ENCODE data around the gene SRP54.

SRP54 gene

GRCh38 chr14:35072226-35072625 lies 89.4 kb downstream of the SRP54 start:
- H3K27me3 ChIP-seq (ENCODE audit: control insufficient read depth, insufficient read depth, low read length): no peaks in the 10 kb centered on the region
- H2AFZ ChIP-seq: no peak overlapping the region
- H3K9me3 ChIP-seq (ENCODE audit: control insufficient read depth, low read length): no peaks in the 10 kb centered on the region
- no peak overlapping the region for H3K27ac ChIP-seq
- H3K4me2 ChIP-seq (ENCODE audit: low read length): no peak overlapping the region
- H3K4me1 ChIP-seq: no peaks in the 10 kb centered on the region
- TF ChIP-seq CTCF (IDR thresholded peaks at IDR 0.05): no peak
- H3K9ac ChIP-seq: no peak overlapping the region
- H3K79me2 ChIP-seq: peaks cover 5% of the 10 kb centered on the region
- H3K4me3 ChIP-seq (ENCODE audit: low read depth, low read length): no peak overlapping the region
- H3K36me3 ChIP-seq (ENCODE audit: control insufficient read depth, insufficient read depth, low read length): no peaks in the 10 kb centered on the region

GRCh38 chr14:35073486-35073885 lies 90.7 kb downstream of the SRP54 start:
- no peak for TF ChIP-seq CTCF (IDR thresholded peaks at IDR 0.05)
- Histone ChIP-seq H3K4me3 (ENCODE audit: low read depth, low read length) (no peak overlapping the region), H2AFZ (no peak overlapping the region), H3K79me2 (peaks cover 2% of the 10 kb centered on the region), H3K4me1 (no peaks in the 10 kb centered on the region), H3K9ac (no peak overlapping the region), H3K4me2 (ENCODE audit: low read length) (no peak overlapping the region), H3K27me3 (ENCODE audit: control insufficient read depth, insufficient read depth, low read length) (no peaks in the 10 kb centered on the region), H3K27ac (no peak overlapping the region), H3K36me3 (ENCODE audit: control insufficient read depth, insufficient read depth, low read length) (no peaks in the 10 kb centered on the region), H3K9me3 (ENCODE audit: control insufficient read depth, low read length) (no peaks in the 10 kb centered on the region)

- no peak overlapping the region for H3K9ac ChIP-seq
- no peaks in the 10 kb centered on the region for H3K27me3 ChIP-seq (ENCODE audit: control insufficient read depth, insufficient read depth, low read length)
- H3K27ac ChIP-seq: no peak overlapping the region
- H3K4me1 ChIP-seq: no peaks in the 10 kb centered on the region
- H3K4me2 ChIP-seq (ENCODE audit: low read length): no peak overlapping the region
- no peaks in the 10 kb centered on the region for H3K9me3 ChIP-seq (ENCODE audit: control insufficient read depth, low read length)
- no peak for TF ChIP-seq CTCF (IDR thresholded peaks at IDR 0.05)
- no peak overlapping the region for H3K4me3 ChIP-seq (ENCODE audit: low read depth, low read length)
- H3K36me3 ChIP-seq (ENCODE audit: control insufficient read depth, insufficient read depth, low read length): no peaks in the 10 kb centered on the region
- H2AFZ ChIP-seq: no peak overlapping the region
- no peaks in the 10 kb centered on the region for H3K79me2 ChIP-seq
These were observed 95.3 kb downstream of the SRP54 start for GRCh38 chr14:35078082-35078481.

All from parathyroid adenoma (tissue), 2 donors.